Endothelial cell of umbilical vein (primary cell): ENCODE results near the gene SIRT2. TPM values are rescaled to one million over a fixed set of nuclear protein-coding genes. Genes with fewer than 3 reads are reported as not detected.

Source experiments
- BruUV-seq: library from RNA; stranded (reverse); fragments of 400-500 nt; replicated peaks from 2 replicates; lab custom pipeline; 2021; lab: Mats Ljungman, UMichigan
- CTCF ChIA-PET: fragments of 300-600, 350-600 bp; sonication (Branson Sonifier 250); formaldehyde crosslinking; loops from one replicate; lab custom pipeline; 2021; ENCODE audit warnings: antibody characterized with exemption, inconsistent platforms; lab: Charles Lee
- POLR2A ChIA-PET: fragments of 300-600, 350-600 bp; sonication (Branson Sonifier 250); formaldehyde crosslinking; loops from one replicate; lab custom pipeline; 2021; ENCODE audit warnings: antibody characterized with exemption, inconsistent platforms; lab: Charles Lee
- DNase-seq: peaks from one replicate; pipeline ENCODE4 v3.0.0-alpha.2; 2011; ENCODE audit warnings: low read depth, low spot score
- FAIRE-seq: peaks from 2 replicates; lab custom pipeline; 2011; peaks lifted over from hg19 to GRCh38; lab: Jason Lieb, UNC
- H2AFZ ChIP-seq: 2 replicates; pipeline ENCODE4 v1.6.0; 2012; ENCODE audit warnings: low read depth, low read length, control low read depth, inconsistent platforms
- H3K27ac ChIP-seq: 2 replicates; pipeline ENCODE4 v1.5.1; 2011; ENCODE audit warnings: low read depth, mild to moderate bottlenecking, control low read depth, low read length, moderate library complexity; ENCODE audit not compliant: insufficient read depth
- H3K27me3 ChIP-seq, 2 experiments: 2 replicates each; pipeline versions ENCODE4 v1.6.0 to v1.6.1; 2011; ENCODE audit warnings: low read length in 2 of 2, mixed read lengths in 1 of 2; ENCODE audit not compliant: control insufficient read depth in 2 of 2, insufficient read depth in 2 of 2
- H3K36me3 ChIP-seq, 2 experiments: 2 replicates in 1 of 2; 3 replicates in 1 of 2; pipeline ENCODE4 v1.5.1; 2011; ENCODE audit warnings: low read length in 2 of 2, mild to moderate bottlenecking in 1 of 2, moderate library complexity in 1 of 2; ENCODE audit not compliant: control insufficient read depth in 2 of 2, insufficient read depth in 2 of 2; ENCODE audit errors: extremely low read depth in 1 of 2
- H3K4me1 ChIP-seq: 3 replicates; pipeline ENCODE4 v1.5.1; 2011; ENCODE audit warnings: mild to moderate bottlenecking, low read length; ENCODE audit not compliant: control insufficient read depth, insufficient read depth; ENCODE audit errors: extremely low read depth
- H3K4me2 ChIP-seq: 2 replicates; pipeline ENCODE4 v1.6.1; 2011; ENCODE audit warnings: low read length, control low read depth, mixed read lengths; ENCODE audit not compliant: insufficient read depth
- H3K4me3 ChIP-seq, 3 experiments: fragments of 200-600 bp in 1 of 3; sonication (generic), shearing (Covaris generic) in 1 of 3; replicated peaks in 1 of 3; 2 replicates each; pipeline ENCODE4 v1.5.1; 2011 to 2016; ENCODE audit warnings: control low read depth in 3 of 3, low read length in 3 of 3, mild to moderate bottlenecking in 2 of 3, inconsistent platforms in 1 of 3, low read depth in 1 of 3, moderate library complexity in 1 of 3; ENCODE audit not compliant: insufficient read depth in 1 of 3
- H3K79me2 ChIP-seq: 2 replicates; pipeline ENCODE4 v1.6.0; 2012; ENCODE audit warnings: low read length, inconsistent platforms; ENCODE audit not compliant: control insufficient read depth, insufficient read depth
- H3K9ac ChIP-seq: replicated peaks from 2 replicates; pipeline ENCODE3; 2011; ENCODE audit warnings: low read length, control low read depth; ENCODE audit not compliant: insufficient read depth; ENCODE audit errors: extremely low read depth
- H3K9me1 ChIP-seq: replicated peaks from 3 replicates; pipeline ENCODE4 v1.6.0; 2011; ENCODE audit warnings: mild to moderate bottlenecking, low read length; ENCODE audit not compliant: control insufficient read depth, insufficient read depth; ENCODE audit errors: extremely low read depth
- H3K9me3 ChIP-seq: replicated peaks from 2 replicates; pipeline ENCODE4 v1.5.1; 2012; ENCODE audit warnings: low read length, inconsistent platforms; ENCODE audit not compliant: control insufficient read depth, insufficient read depth
- H4K20me1 ChIP-seq: replicated peaks from 2 replicates; pipeline ENCODE3; 2011; ENCODE audit warnings: mild to moderate bottlenecking, low read length; ENCODE audit not compliant: control insufficient read depth, insufficient read depth; ENCODE audit errors: extremely low read depth
- GATA2 ChIP-seq: IDR thresholded peaks from 2 replicates; pipeline ENCODE4 v1.7.0; 2011; ENCODE audit warnings: low read depth, mild to moderate bottlenecking, moderate library complexity, mixed read lengths, low read length; ENCODE audit not compliant: insufficient read length, insufficient read depth
- JUN ChIP-seq: IDR thresholded peaks from 2 replicates; pipeline ENCODE4 v1.6.1; 2011; ENCODE audit warnings: borderline replicate concordance, low read depth; ENCODE audit not compliant: insufficient read length, insufficient read depth
- MYC ChIP-seq: IDR thresholded peaks from one replicate; pipeline ENCODE4 v1.6.1; 2011; ENCODE audit warnings: mild to moderate bottlenecking, low read depth, low read length
- POLR2A ChIP-seq: IDR thresholded peaks from 2 replicates; pipeline ENCODE4 v1.6.1; 2012; ENCODE audit warnings: low read depth, mild to moderate bottlenecking, control low read depth, low read length
- POLR2AphosphoS5 ChIP-seq: IDR thresholded peaks from 2 replicates; pipeline ENCODE4 v1.6.1; 2012; ENCODE audit warnings: low read depth, mild to moderate bottlenecking, control low read depth, low read length, moderate library complexity; ENCODE audit not compliant: insufficient read depth
- dilution Hi-C: fragments of 300-500 bp; cut with MboI; formaldehyde crosslinking; loops from one replicate; pipeline ENCODE4 v1.15.0; 2019; ENCODE audit warnings: low sequenced_read_pairs; ENCODE audit not compliant: extremely low pct_ligation_motif_present
- intact Hi-C: fragments of 100-400 bp; cut with micrococcal nuclease; formaldehyde crosslinking; loops from one replicate; pipeline ENCODE4 v1.10.0; 2022
- polyA plus RNA-seq, 4 experiments: library from polyadenylated mRNA; depleted of rRNA in 3 of 4; stranded (reverse) in 3 of 4; unstranded in 1 of 4; fragments of >200 nt; gene quantifications; 2 replicates each; pipeline versions ENCODE4 v1.2.1 to v1.2.3, GENCODE V29; 2011 to 2012; ENCODE audit warnings: missing spikeins in 1 of 4
- total RNA-seq: library from RNA; stranded (reverse); gene quantifications from 2 replicates; pipeline ENCODE4 v1.2.3, GENCODE V29; 2021
- TF ChIP-seq, protein P1 (sequence below), 2 donors: IDR thresholded peaks; 1 replicate in 1 of 2; 2 replicates in 1 of 2; pipeline ENCODE4 v1.5.1; 2011; ENCODE audit warnings: low read length in 2 of 2, mild to moderate bottlenecking in 2 of 2, moderate library complexity in 2 of 2, control low read depth in 1 of 2, inconsistent platforms in 1 of 2, low read depth in 1 of 2; ENCODE audit not compliant: insufficient read depth in 1 of 2; ENCODE audit errors: extremely low read depth in 1 of 2
- TF ChIP-seq, protein P2 (sequence below): IDR thresholded peaks from 2 replicates; pipeline ENCODE4 v1.6.1; 2011; ENCODE audit not compliant: insufficient read depth, insufficient read length

Gene SIRT2
- total and polyA plus RNA-seq, 2 donors (not counting 3 experiments of a cell fraction or from before 2014, with no cell fraction given) = 47.6 to 72.5 TPM

- intact Hi-C loops (no loop called here), dilution Hi-C loops (no loop called here)
- no peaks in the 10 kb centered on the region for H3K27me3 ChIP-seq
- H2AFZ ChIP-seq = no peak overlapping the region
- no peaks in the 10 kb centered on the region for H3K9me3 ChIP-seq
- no peak overlapping the region for H3K4me3 ChIP-seq
- no peak overlapping the region for H3K9ac ChIP-seq
- H3K79me2 ChIP-seq = no peaks in the 10 kb centered on the region
- H3K27ac ChIP-seq = no peak overlapping the region
- no peaks in the 10 kb centered on the region for H3K4me1 ChIP-seq
- ChIA-PET CTCF (no interaction called here), POLR2A (no interaction called here)
- H3K4me2 ChIP-seq = no peak overlapping the region
- H3K9me1 ChIP-seq = no peaks in the 10 kb centered on the region
- TF ChIP-seq, protein P1, sequence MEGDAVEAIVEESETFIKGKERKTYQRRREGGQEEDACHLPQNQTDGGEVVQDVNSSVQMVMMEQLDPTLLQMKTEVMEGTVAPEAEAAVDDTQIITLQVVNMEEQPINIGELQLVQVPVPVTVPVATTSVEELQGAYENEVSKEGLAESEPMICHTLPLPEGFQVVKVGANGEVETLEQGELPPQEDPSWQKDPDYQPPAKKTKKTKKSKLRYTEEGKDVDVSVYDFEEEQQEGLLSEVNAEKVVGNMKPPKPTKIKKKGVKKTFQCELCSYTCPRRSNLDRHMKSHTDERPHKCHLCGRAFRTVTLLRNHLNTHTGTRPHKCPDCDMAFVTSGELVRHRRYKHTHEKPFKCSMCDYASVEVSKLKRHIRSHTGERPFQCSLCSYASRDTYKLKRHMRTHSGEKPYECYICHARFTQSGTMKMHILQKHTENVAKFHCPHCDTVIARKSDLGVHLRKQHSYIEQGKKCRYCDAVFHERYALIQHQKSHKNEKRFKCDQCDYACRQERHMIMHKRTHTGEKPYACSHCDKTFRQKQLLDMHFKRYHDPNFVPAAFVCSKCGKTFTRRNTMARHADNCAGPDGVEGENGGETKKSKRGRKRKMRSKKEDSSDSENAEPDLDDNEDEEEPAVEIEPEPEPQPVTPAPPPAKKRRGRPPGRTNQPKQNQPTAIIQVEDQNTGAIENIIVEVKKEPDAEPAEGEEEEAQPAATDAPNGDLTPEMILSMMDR (IDR thresholded peaks at IDR 0.05; ENCODE audit: extremely low read depth in 1 of 2, insufficient read depth in 1 of 2, low read depth in 1 of 2, low read length in 2 of 2) = no peak
- TF ChIP-seq POLR2AphosphoS5 = no peak
- TF ChIP-seq JUN = no peak
- FAIRE-seq (no peak), DNase-seq (no peak)
- BruUV-seq = no TSS peak
- H3K36me3 ChIP-seq = peaks cover 2 to 17% of the 10 kb centered on the region in 2 experiments
- no peaks in the 10 kb centered on the region for H4K20me1 ChIP-seq
Measured at GRCh38 chr19:38892841-38893240, 6.6 kb downstream of the SIRT2 start.

DNA sequence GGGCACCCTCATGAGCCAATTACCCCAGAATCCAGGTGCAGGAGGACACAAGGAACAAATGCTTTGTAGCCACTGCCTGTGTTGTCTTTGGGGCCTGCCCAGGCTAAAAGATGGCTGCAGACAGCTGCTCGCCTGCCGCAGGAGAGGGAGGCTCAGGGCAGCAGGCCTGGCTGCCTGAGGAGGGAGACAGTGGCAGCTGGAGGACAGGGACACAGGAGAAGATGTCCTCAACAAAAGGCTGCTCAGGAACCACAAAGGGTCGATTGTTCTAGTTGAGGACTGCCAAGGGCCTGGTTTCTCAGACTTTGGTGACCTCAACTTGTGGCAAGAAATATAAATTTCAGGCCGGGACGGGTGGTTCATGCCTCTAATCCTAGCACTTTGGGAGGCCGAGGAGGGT, 7.6 kb downstream of the SIRT2 start:
- Histone ChIP-seq H3K9me1 (no peaks in the 10 kb centered on the region), H3K36me3 (peaks cover 2 to 17% of the 10 kb centered on the region in 2 experiments), H3K4me1 (no peaks in the 10 kb centered on the region), H3K27me3 (no peaks in the 10 kb centered on the region), H3K27ac (no peak overlapping the region), H3K79me2 (no peaks in the 10 kb centered on the region), H3K4me2 (no peak overlapping the region), H3K4me3 (no peak overlapping the region), H3K9me3 (no peaks in the 10 kb centered on the region), H2AFZ (no peak overlapping the region), H4K20me1 (no peaks in the 10 kb centered on the region), H3K9ac (no peak overlapping the region)
- FAIRE-seq (no peak), DNase-seq (no peak)
- POLR2A ChIA-PET = no interaction called here
- CTCF ChIA-PET = no interaction called here
- dilution Hi-C loops (no loop called here), intact Hi-C loops (no loop called here)
- BruUV-seq = no TSS peak
- TF ChIP-seq, protein P1 (IDR thresholded peaks at IDR 0.05; ENCODE audit: extremely low read depth in 1 of 2, insufficient read depth in 1 of 2, low read depth in 1 of 2, low read length in 2 of 2) = no peak
- TF ChIP-seq, protein P2, sequence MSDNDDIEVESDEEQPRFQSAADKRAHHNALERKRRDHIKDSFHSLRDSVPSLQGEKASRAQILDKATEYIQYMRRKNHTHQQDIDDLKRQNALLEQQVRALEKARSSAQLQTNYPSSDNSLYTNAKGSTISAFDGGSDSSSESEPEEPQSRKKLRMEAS = no peak
- TF ChIP-seq POLR2A = no peak
- no peak for TF ChIP-seq GATA2
- TF ChIP-seq MYC = no peak
